ENCODE data around the gene B4GALT1. TPM values are rescaled to one million over a fixed set of nuclear protein-coding genes. Genes with fewer than 3 reads are reported as not detected.
"Not testable (repeated sequence)": the region's sequence is repeated elsewhere in the genome, so short reads cannot be mapped to it uniquely, and the experiment has no call there.

Gene B4GALT1
- total RNA-seq, 1 experiment from 2014 or later: 32.0 TPM

DNA sequence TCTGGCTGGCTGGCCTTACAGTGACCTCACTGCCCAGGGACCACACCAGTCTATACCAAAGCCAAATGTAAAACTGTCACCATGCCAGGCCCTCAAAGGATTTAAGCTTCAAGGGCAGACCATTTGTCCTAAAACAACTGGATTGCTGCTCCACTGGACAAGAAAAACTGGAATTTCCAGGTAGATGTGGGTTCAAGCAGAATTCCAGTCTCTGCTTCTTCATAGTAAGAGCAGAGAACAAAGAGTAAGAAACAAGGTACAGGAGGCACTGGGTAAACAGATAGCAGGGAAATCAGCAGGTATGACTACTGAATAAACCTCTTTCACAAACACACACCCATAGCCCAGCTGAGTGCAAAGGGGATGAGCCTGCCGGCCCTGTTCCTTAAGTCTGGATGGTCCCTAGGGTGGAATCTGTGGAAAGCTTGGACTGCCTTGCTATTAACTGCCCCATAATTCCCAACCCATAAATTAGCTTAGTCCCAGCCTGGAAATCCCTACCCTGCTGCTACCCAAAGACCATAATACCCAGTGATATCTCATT lies 5.5 kb downstream of the B4GALT1 start:
- Histone ChIP-seq H3K36me3 (ENCODE audit: insufficient read depth, low read length, poor library complexity, severe bottlenecking) (no peaks in the 10 kb centered on the region), H3K27ac (ENCODE audit: low read depth, low read length, poor library complexity, severe bottlenecking) (peak overlapping the region; percentile 79), H3K9me3 (ENCODE audit: low read depth, low read length, poor library complexity, severe bottlenecking) (no peaks in the 10 kb centered on the region), H3K4me3 (ENCODE audit: low read depth, low read length, poor library complexity, severe bottlenecking) (no peak overlapping the region), H3K27me3 (replicated peaks; ENCODE audit: insufficient read depth, low read depth, low read length, poor library complexity) (no peaks in the 10 kb centered on the region), H3K4me1 (ENCODE audit: insufficient read depth, low read length, poor library complexity, severe bottlenecking) (peaks cover 80% of the 10 kb centered on the region)
- CTCF ChIA-PET: no interaction called here
- no peak for TF ChIP-seq EZH2 (IDR thresholded peaks at IDR 0.05; ENCODE audit: borderline replicate concordance, low read depth, low read length, poor library complexity, severe bottlenecking)
- TF ChIP-seq, protein P1, sequence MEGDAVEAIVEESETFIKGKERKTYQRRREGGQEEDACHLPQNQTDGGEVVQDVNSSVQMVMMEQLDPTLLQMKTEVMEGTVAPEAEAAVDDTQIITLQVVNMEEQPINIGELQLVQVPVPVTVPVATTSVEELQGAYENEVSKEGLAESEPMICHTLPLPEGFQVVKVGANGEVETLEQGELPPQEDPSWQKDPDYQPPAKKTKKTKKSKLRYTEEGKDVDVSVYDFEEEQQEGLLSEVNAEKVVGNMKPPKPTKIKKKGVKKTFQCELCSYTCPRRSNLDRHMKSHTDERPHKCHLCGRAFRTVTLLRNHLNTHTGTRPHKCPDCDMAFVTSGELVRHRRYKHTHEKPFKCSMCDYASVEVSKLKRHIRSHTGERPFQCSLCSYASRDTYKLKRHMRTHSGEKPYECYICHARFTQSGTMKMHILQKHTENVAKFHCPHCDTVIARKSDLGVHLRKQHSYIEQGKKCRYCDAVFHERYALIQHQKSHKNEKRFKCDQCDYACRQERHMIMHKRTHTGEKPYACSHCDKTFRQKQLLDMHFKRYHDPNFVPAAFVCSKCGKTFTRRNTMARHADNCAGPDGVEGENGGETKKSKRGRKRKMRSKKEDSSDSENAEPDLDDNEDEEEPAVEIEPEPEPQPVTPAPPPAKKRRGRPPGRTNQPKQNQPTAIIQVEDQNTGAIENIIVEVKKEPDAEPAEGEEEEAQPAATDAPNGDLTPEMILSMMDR (conservative IDR thresholded peaks at IDR 0.05; ENCODE audit: low read depth, low read length): no peak
- no TSS peak for BruUV-seq (replicated peaks)
- DNase-seq (ENCODE audit: low spot score): no peak
- POLR2A ChIA-PET (ENCODE audit: low non-redundant PET): no interaction called here
- intact Hi-C loops (cut with micrococcal nuclease; ENCODE audit: unreplicated experiment): no loop called here

DNA sequence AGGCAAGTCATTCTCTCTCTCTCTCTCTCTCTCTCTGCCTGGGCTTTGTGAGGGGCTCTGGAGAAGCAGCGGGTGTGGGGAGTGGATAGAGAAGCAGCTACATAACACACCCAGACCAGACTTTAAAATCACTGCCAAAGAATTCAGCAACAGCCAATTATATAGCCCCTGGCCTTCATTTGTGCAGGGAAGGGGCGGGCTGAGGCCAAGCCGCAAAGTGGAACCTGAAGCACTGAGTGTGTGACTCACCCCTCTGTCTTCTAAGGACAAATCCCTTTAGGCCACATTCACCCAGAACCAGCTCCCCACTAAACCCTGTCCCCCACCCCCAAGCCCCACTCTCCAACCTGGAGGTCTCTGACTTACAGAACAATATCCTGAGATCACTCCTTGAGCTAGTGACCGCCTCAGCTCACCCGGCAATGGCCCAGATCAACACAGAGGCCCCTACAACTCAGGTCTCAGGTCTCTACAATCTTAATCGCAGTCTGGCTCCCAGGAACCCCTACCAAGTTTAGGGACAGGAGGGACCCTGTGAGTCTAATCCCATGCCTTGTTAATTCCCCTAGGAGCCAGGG lies 6.0 kb downstream of the B4GALT1 start:
- POLR2A ChIA-PET (ENCODE audit: low non-redundant PET): no interaction called here
- no peaks in the 10 kb centered on the region for H3K9me3 ChIP-seq (ENCODE audit: low read depth, low read length, poor library complexity, severe bottlenecking)
- CTCF ChIA-PET: interaction anchor here (0.8 kb wide), 1 partner anchor 10 kb away, joined by 3 read pairs; no protein-coding TSS in a partner anchor
- H3K4me3 ChIP-seq (ENCODE audit: low read depth, low read length, poor library complexity, severe bottlenecking): no peak overlapping the region
- peak; percentile 85 for DNase-seq (ENCODE audit: low spot score)
- TF ChIP-seq EZH2 (IDR thresholded peaks at IDR 0.05; ENCODE audit: borderline replicate concordance, low read depth, low read length, poor library complexity, severe bottlenecking): no peak
- TF ChIP-seq, protein P1 (conservative IDR thresholded peaks at IDR 0.05; ENCODE audit: low read depth, low read length): no peak
- no TSS peak for BruUV-seq (replicated peaks)
- peaks cover 80% of the 10 kb centered on the region for H3K4me1 ChIP-seq (ENCODE audit: insufficient read depth, low read length, poor library complexity, severe bottlenecking)
- H3K27ac ChIP-seq (ENCODE audit: low read depth, low read length, poor library complexity, severe bottlenecking): peak overlapping the region; percentile 79
- intact Hi-C loops (cut with micrococcal nuclease; ENCODE audit: unreplicated experiment): no loop called here
- no peaks in the 10 kb centered on the region for H3K27me3 ChIP-seq (replicated peaks; ENCODE audit: insufficient read depth, low read depth, low read length, poor library complexity)
- no peaks in the 10 kb centered on the region for H3K36me3 ChIP-seq (ENCODE audit: insufficient read depth, low read length, poor library complexity, severe bottlenecking)

DNA sequence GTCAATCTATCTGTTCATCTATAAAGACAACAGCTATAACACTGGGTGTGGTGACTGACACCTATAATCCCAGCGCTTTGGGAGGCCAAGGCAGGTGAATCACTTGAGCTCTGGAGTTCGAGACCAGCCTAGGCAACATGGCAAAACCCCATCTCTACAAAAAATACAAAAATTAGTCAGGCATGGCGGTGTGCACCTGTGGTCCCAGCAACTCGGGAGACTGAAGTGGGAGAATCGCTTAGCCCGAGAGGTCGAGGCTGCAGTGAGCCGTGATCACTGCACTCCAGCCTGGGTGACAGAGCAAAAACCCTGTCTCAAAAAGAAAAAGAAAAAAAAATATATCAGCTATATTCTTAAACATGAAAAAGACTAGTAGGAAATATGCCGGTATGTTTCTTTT lies 6.7 kb downstream of the B4GALT1 start:
- POLR2A ChIA-PET (ENCODE audit: low non-redundant PET); DNase-seq (ENCODE audit: low spot score); H3K9me3 ChIP-seq (ENCODE audit: low read depth, low read length, poor library complexity, severe bottlenecking); H3K4me3 ChIP-seq (ENCODE audit: low read depth, low read length, poor library complexity, severe bottlenecking); BruUV-seq (replicated peaks); H3K36me3 ChIP-seq (ENCODE audit: insufficient read depth, low read length, poor library complexity, severe bottlenecking); H3K27me3 ChIP-seq (replicated peaks; ENCODE audit: insufficient read depth, low read depth, low read length, poor library complexity): not testable (repeated sequence)
- Histone ChIP-seq H3K4me1 (ENCODE audit: insufficient read depth, low read length, poor library complexity, severe bottlenecking) (peaks cover 76% of the 10 kb centered on the region), H3K27ac (ENCODE audit: low read depth, low read length, poor library complexity, severe bottlenecking) (peak overlapping the region; percentile 79)
- intact Hi-C loops (cut with micrococcal nuclease; ENCODE audit: unreplicated experiment): loop anchor here (1.0 kb wide), 1 partner anchor 9 kb away; no protein-coding TSS in a partner anchor
- CTCF ChIA-PET: interaction anchor here (0.8 kb wide), 1 partner anchor 9 kb away, joined by 3 read pairs; no protein-coding TSS in a partner anchor

DNA sequence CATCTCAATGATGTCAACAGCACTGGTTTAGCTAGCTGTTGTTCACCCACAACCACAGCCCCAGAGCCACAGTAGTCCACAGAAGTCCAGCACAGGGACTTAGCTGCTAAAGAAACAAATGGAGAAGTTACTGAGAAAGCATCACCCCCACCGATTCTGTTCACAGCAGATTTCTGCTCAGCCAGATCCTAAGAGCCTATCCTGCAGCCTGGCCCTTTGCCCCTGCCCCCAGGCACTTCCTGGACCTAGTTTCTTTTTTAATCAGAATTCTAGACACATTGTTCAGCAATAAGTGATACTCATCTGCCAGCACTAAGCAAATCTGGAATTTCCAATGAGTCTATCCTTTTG lies 7.4 kb downstream of the B4GALT1 start:
- Histone ChIP-seq H3K4me3 (ENCODE audit: low read depth, low read length, poor library complexity, severe bottlenecking) (no peak overlapping the region), H3K27ac (ENCODE audit: low read depth, low read length, poor library complexity, severe bottlenecking) (peak overlapping the region; percentile 72), H3K27me3 (replicated peaks; ENCODE audit: insufficient read depth, low read depth, low read length, poor library complexity) (no peaks in the 10 kb centered on the region), H3K9me3 (ENCODE audit: low read depth, low read length, poor library complexity, severe bottlenecking) (no peaks in the 10 kb centered on the region), H3K4me1 (ENCODE audit: insufficient read depth, low read length, poor library complexity, severe bottlenecking) (peaks cover 69% of the 10 kb centered on the region), H3K36me3 (ENCODE audit: insufficient read depth, low read length, poor library complexity, severe bottlenecking) (no peaks in the 10 kb centered on the region)
- ChIA-PET POLR2A (ENCODE audit: low non-redundant PET) (no interaction called here), CTCF (no interaction called here)
- peak; percentile 50 for DNase-seq (ENCODE audit: low spot score)
- TF ChIP-seq, protein P1 (conservative IDR thresholded peaks at IDR 0.05; ENCODE audit: low read depth, low read length): no peak
- TF ChIP-seq EZH2 (IDR thresholded peaks at IDR 0.05; ENCODE audit: borderline replicate concordance, low read depth, low read length, poor library complexity, severe bottlenecking): no peak
- intact Hi-C loops (cut with micrococcal nuclease; ENCODE audit: unreplicated experiment): loop anchor here (1.0 kb wide), 1 partner anchor 8 kb away; no protein-coding TSS in a partner anchor
- BruUV-seq (replicated peaks): no TSS peak
